K562 (cell line): Measurements from ENCODE around the gene MDC1. TPM values are rescaled to one million over a fixed set of nuclear protein-coding genes. Genes with fewer than 3 reads are reported as not detected.

Experiments used
- ARID1B ChIP-seq: fragments of 450-650 bp; IDR thresholded peaks from 2 replicates; pipeline ENCODE4 v1.6.1; 2016; ENCODE audit warnings: antibody characterized with exemption, mild to moderate bottlenecking, inconsistent platforms
- ARID2 ChIP-seq: fragments of 450-650 bp; IDR thresholded peaks from 2 replicates; pipeline ENCODE4 v1.6.1; 2017; ENCODE audit warnings: antibody characterized with exemption, mild to moderate bottlenecking
- CBX5 ChIP-seq: IDR thresholded peaks from 2 replicates; pipeline ENCODE4 v1.6.1; 2014; ENCODE audit warnings: low read depth, borderline replicate concordance
- CREBBP ChIP-seq: IDR thresholded peaks from one replicate; pipeline ENCODE4 v1.6.1; 2012; ENCODE audit warnings: low read depth, mild to moderate bottlenecking, control low read depth, inconsistent platforms, low read length
- FUS ChIP-seq: fragments of 200-400 bp; formaldehyde crosslinking; optimal IDR thresholded peaks from 2 replicates; pipeline ENCODE3; 2017; ENCODE audit warnings: low read depth, low read length
- GATAD2B ChIP-seq: fragments of 450-650 bp; IDR thresholded peaks from 2 replicates; pipeline ENCODE4 v1.6.1; 2017; ENCODE audit warnings: mild to moderate bottlenecking, borderline replicate concordance
- GMEB1 ChIP-seq: fragments of 250-450 bp; sonication (Bioruptor Pico); IDR thresholded peaks from 2 replicates; pipeline ENCODE4 v1.4.0; 2020; ENCODE audit warnings: mild to moderate bottlenecking
- JUN ChIP-seq, 2 experiments: sonication (generic) in 1 of 2; formaldehyde crosslinking in 1 of 2; IDR thresholded peaks; 2 replicates each; pipeline versions ENCODE4 v1.6.1 to v1.8.0; 2012 to 2022; ENCODE audit warnings: borderline replicate concordance in 2 of 2, mild to moderate bottlenecking in 2 of 2, improper control_type of control experiment in 1 of 2, low read depth in 1 of 2, low read length in 1 of 2, missing genetic modification reagents in 1 of 2
- MCM2 ChIP-seq: fragments of 450-650 bp; IDR thresholded peaks from 2 replicates; pipeline ENCODE4 v1.6.1; 2017; ENCODE audit warnings: low read depth, mild to moderate bottlenecking
- MCM3 ChIP-seq: fragments of 450-650 bp; IDR thresholded peaks from 2 replicates; pipeline ENCODE4 v1.6.1; 2016
- PRMT5 ChIP-seq: sonication (generic); formaldehyde crosslinking; IDR thresholded peaks from 2 replicates; pipeline ENCODE4 v1.5.0; 2020; ENCODE audit warnings: missing genetic modification reagents
- RAD51 ChIP-seq: fragments of 450-650 bp; IDR thresholded peaks from 2 replicates; pipeline ENCODE4 v1.7.1; 2016; ENCODE audit warnings: low read depth, mild to moderate bottlenecking, borderline replicate concordance
- RB1 ChIP-seq: fragments of 450-650 bp; IDR thresholded peaks from 2 replicates; pipeline ENCODE4 v1.6.1; 2017; ENCODE audit warnings: low read depth, mild to moderate bottlenecking
- SLC30A9 ChIP-seq: fragments of 250-450 bp; sonication (Bioruptor Pico); IDR thresholded peaks from 2 replicates; pipeline ENCODE4 v1.8.0; 2022; ENCODE audit warnings: mild to moderate bottlenecking, moderate library complexity
- SMARCA5 ChIP-seq: fragments of 450-650 bp; IDR thresholded peaks from 2 replicates; pipeline ENCODE4 v1.6.1; 2016
- ZBTB26 ChIP-seq: fragments of 450-650 bp; formaldehyde crosslinking; IDR thresholded peaks from 2 replicates; pipeline ENCODE4 v1.4.0; 2022; ENCODE audit warnings: missing genetic modification characterization
- ZKSCAN3 ChIP-seq: fragments of 250-450 bp; sonication (Bioruptor Pico); IDR thresholded peaks from 2 replicates; pipeline ENCODE4 v1.4.0; 2020
- ZNF217 ChIP-seq: sonication (generic); formaldehyde crosslinking; IDR thresholded peaks from 2 replicates; pipeline ENCODE4 v1.8.0; 2022; ENCODE audit warnings: mild to moderate bottlenecking, missing genetic modification reagents
- ZNF445 ChIP-seq: fragments of 250-450 bp; sonication (Bioruptor Pico); IDR thresholded peaks from 2 replicates; pipeline ENCODE4 v1.4.0; 2020; ENCODE audit warnings: low read depth, mild to moderate bottlenecking, moderate library complexity
- ZNF507 ChIP-seq: conservative IDR thresholded peaks from 2 replicates; pipeline ENCODE4 v1.6.1; 2017; ENCODE audit warnings: missing genetic modification characterization, missing compliant biosample characterization
- ZNF644 ChIP-seq: fragments of 200-800 bp; sonication (Bioruptor generic); IDR thresholded peaks from 2 replicates; pipeline ENCODE4 v1.6.1; 2016; ENCODE audit warnings: low read depth, missing genetic modification characterization, missing compliant biosample characterization
- ZNF785 ChIP-seq: fragments of 250-450 bp; sonication (Bioruptor Pico); IDR thresholded peaks from 2 replicates; pipeline ENCODE4 v1.4.0; 2020; ENCODE audit warnings: mild to moderate bottlenecking
- ZSCAN32 ChIP-seq: fragments of 450-650 bp; formaldehyde crosslinking; IDR thresholded peaks from 2 replicates; pipeline ENCODE4 v1.4.0; 2020; ENCODE audit warnings: mild to moderate bottlenecking, moderate library complexity
- polyA plus RNA-seq, 8 experiments: library from polyadenylated mRNA; depleted of rRNA in 4 of 8; stranded (reverse) in 5 of 8; unstranded in 3 of 8; fragments of >200 nt; fragmentation: Nextera tagmentation in 2 of 8; fragmentation: Illumina TruSeq in 1 of 8; extraction: Ambion mirVana in 2 of 8; extraction: Trizol in 1 of 8; gene quantifications; 2 replicates each; pipeline versions ENCODE4 v1.2.1 to v1.2.3, GENCODE V29; 2011 to 2014; ENCODE audit warnings: inconsistent platforms in 1 of 8, missing spikeins in 1 of 8
- total RNA-seq, 7 experiments: library from RNA; depleted of rRNA in 6 of 7; stranded (reverse); fragments of >200 nt in 6 of 7; fragmentation: Illumina TruSeq in 2 of 7; extraction: Trizol in 2 of 7; gene quantifications; 2 replicates each; pipeline versions ENCODE4 v1.2.1 to v1.2.3, GENCODE V29; 2011 to 2021; ENCODE audit warnings: low replicate concordance in 1 of 7
- TF ChIP-seq, protein P1 (sequence below), 3 experiments: fragments of 200-800 bp in 1 of 3; sonication (Bioruptor generic) in 1 of 3; sonication (generic) in 1 of 3; formaldehyde crosslinking in 1 of 3; IDR thresholded peaks; 2 replicates each; pipeline versions ENCODE4 v1.6.1 to v1.8.0; 2016 to 2022; ENCODE audit warnings: mild to moderate bottlenecking in 2 of 3, missing compliant biosample characterization in 2 of 3, missing genetic modification characterization in 2 of 3, missing genetic modification reagents in 1 of 3
- TF ChIP-seq, protein P2 (sequence below): fragments of 450-650 bp; IDR thresholded peaks from 2 replicates; pipeline ENCODE4 v1.6.1; 2016; ENCODE audit warnings: antibody characterized with exemption

MDC1 gene
- total and polyA plus RNA-seq, 9 of the 15 experiments (the other 6 are each of a cell fraction or from before 2014, with no cell fraction given): 8.2 to 114 (median 20.0) TPM

- TF ChIP-seq, protein P1, sequence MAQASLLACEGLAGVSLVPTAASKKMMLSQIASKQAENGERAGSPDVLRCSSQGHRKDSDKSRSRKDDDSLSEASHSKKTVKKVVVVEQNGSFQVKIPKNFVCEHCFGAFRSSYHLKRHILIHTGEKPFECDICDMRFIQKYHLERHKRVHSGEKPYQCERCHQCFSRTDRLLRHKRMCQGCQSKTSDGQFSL (CRISPR knock-in tag; IDR thresholded peaks at IDR 0.05): peak; percentile 99
- TF ChIP-seq, protein P1 (tag; IDR thresholded peaks at IDR 0.05): peak in 1 of 2 experiments; percentile 98; a peak in 2 of 4 replicates
- TF ChIP-seq RB1: peak; percentile 98
- no peak for TF ChIP-seq ARID2
- peak; percentile 94 for TF ChIP-seq RAD51
- TF ChIP-seq ZNF445 (CRISPR knock-in tag): peak; percentile 53
- peak; percentile 37; the same call in 1 of the 2 replicates for TF ChIP-seq SLC30A9
- TF ChIP-seq, protein P2, sequence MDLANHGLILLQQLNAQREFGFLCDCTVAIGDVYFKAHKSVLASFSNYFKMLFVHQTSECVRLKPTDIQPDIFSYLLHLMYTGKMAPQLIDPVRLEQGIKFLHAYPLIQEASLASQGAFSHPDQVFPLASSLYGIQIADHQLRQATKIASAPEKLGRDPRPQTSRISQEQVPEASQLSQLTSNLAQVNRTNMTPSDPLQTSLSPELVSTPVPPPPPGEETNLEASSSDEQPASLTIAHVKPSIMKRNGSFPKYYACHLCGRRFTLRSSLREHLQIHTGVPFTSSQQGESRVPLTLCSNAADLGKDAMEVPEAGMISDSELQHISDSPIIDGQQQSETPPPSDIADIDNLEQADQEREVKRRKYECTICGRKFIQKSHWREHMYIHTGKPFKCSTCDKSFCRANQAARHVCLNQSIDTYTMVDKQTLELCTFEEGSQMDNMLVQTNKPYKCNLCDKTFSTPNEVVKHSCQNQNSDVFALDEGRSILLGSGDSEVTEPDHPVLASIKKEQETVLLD: peak; percentile 90
- peak; percentile 94; the same call in 1 of the 2 replicates for TF ChIP-seq GATAD2B
- peak; percentile 57; the same call in 1 of the 2 replicates for TF ChIP-seq JUN (IDR thresholded peaks at IDR 0.05; ENCODE audit: borderline replicate concordance, low read depth, low read length)
- TF ChIP-seq JUN (CRISPR knock-in tag; IDR thresholded peaks at IDR 0.05; ENCODE audit: borderline replicate concordance): no peak
- no peak for TF ChIP-seq PRMT5 (CRISPR knock-in tag)
- TF ChIP-seq ARID1B: no peak
- peak; percentile 94 for TF ChIP-seq FUS
- TF ChIP-seq ZNF507 (tag): no peak
- peak; percentile 71 for TF ChIP-seq GMEB1 (CRISPR knock-in tag)
- TF ChIP-seq ZBTB26 (CRISPR knock-in tag): peak; percentile 74; the same call in 1 of the 2 replicates
- TF ChIP-seq ZSCAN32 (CRISPR knock-in tag): peak; percentile 62; the same call in 1 of the 2 replicates
- no peak for TF ChIP-seq MCM2
- no peak for TF ChIP-seq ZNF217
- TF ChIP-seq CBX5: no peak
- TF ChIP-seq SMARCA5: no peak
- TF ChIP-seq ZNF785 (CRISPR knock-in tag): no peak
- no peak for TF ChIP-seq ZKSCAN3 (CRISPR knock-in tag)
- TF ChIP-seq ZNF644: no peak
- no peak for TF ChIP-seq CREBBP
- TF ChIP-seq MCM3: no peak
Measured at GRCh38 chr6:30721198-30722024, 4.3 kb upstream of the MDC1 start (continued).
